Peyer's patch (tissue), 4 donors: Measurements from ENCODE around the gene SLC16A2. TPM values are rescaled to one million over a fixed set of nuclear protein-coding genes. Genes with fewer than 3 reads are reported as not detected.

ENCODE experiments used
- DNase-seq, 3 donors: peaks; one replicate each; pipeline ENCODE4 v3.0.0-alpha.2; 2017 to 2019
- H3K27ac ChIP-seq, 4 donors: fragments of 200-600 bp; sonication (generic); one replicate each; pipeline ENCODE4 v1.5.1; 2016 to 2019
- H3K27me3 ChIP-seq, 2 donors: fragments of 200-600 bp; sonication (generic); one replicate each; pipeline ENCODE4 v1.5.1; 2019
- H3K36me3 ChIP-seq, 3 donors: fragments of 200-600 bp; sonication (generic); one replicate each; pipeline ENCODE4 v1.5.1; 2016 to 2019
- H3K4me1 ChIP-seq, 4 donors: fragments of 200-600 bp; sonication (generic); one replicate each; pipeline ENCODE4 v1.5.1; 2016 to 2019
- H3K4me3 ChIP-seq, 4 donors: fragments of 200-600 bp; sonication (generic); 1 replicate in 3 of 4; 2 replicates in 1 of 4; pipeline ENCODE4 v1.5.1; 2016 to 2019; ENCODE audit warnings: mild to moderate bottlenecking in 1 of 4
- H3K9me3 ChIP-seq, 4 donors: fragments of 200-600 bp; sonication (generic); one replicate each; pipeline ENCODE4 v1.5.1; 2016 to 2019; ENCODE audit warnings: mild to moderate bottlenecking in 1 of 4
- POLR2A ChIP-seq, 2 donors: fragments of 450-650 bp; IDR thresholded peaks; one replicate each; pipeline ENCODE4 v1.5.1; 2017; ENCODE audit warnings: antibody characterized with exemption in 2 of 2, mild to moderate bottlenecking in 2 of 2, moderate library complexity in 2 of 2
- total RNA-seq, 4 donors: library from RNA; depleted of rRNA; stranded (reverse); fragments of >200 nt; gene quantifications; one replicate each; pipeline ENCODE4 v1.1.0, GENCODE V29; 2016
- TF ChIP-seq, protein P1 (sequence below), 6 experiments: fragments of 450-650 bp in 4 of 6; fragments of 200-600 bp in 2 of 6; sonication (generic) in 1 of 6; IDR thresholded peaks; one replicate each; pipeline ENCODE4 v1.5.1; 2017 to 2019; ENCODE audit warnings: antibody characterized with exemption in 6 of 6, mild to moderate bottlenecking in 3 of 6, moderate library complexity in 1 of 6

Gene SLC16A2
- total RNA-seq, 4 donors from 2014 or later = 0.18 to 2.5 (median 1.8) TPM

DNA sequence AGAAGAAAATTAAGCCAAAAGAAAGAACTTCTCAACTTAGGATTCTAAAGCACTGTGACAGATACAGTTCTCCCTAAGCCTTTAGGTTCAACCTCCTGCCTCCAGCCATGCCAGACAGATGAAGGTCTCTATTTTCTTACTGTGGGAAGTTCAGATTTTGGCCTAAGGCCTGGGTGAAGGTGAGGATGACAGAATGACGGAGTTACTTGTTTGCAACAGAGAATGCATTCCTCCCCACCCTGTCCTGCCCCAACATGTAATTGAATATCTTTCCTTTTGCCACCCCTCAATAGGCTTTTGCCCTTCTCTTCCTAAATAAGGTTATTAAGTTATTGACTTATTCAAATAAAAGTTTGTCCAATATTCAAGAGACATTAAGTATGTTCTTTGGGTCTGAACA is 25.6 kb downstream of the SLC16A2 start:
- H3K36me3 ChIP-seq = no peaks in the 10 kb centered on the region
- H3K27ac ChIP-seq = no peak overlapping the region
- no peak overlapping the region for H3K4me3 ChIP-seq
- no peak for TF ChIP-seq POLR2A (IDR thresholded peaks at IDR 0.05)
- TF ChIP-seq, protein P1, sequence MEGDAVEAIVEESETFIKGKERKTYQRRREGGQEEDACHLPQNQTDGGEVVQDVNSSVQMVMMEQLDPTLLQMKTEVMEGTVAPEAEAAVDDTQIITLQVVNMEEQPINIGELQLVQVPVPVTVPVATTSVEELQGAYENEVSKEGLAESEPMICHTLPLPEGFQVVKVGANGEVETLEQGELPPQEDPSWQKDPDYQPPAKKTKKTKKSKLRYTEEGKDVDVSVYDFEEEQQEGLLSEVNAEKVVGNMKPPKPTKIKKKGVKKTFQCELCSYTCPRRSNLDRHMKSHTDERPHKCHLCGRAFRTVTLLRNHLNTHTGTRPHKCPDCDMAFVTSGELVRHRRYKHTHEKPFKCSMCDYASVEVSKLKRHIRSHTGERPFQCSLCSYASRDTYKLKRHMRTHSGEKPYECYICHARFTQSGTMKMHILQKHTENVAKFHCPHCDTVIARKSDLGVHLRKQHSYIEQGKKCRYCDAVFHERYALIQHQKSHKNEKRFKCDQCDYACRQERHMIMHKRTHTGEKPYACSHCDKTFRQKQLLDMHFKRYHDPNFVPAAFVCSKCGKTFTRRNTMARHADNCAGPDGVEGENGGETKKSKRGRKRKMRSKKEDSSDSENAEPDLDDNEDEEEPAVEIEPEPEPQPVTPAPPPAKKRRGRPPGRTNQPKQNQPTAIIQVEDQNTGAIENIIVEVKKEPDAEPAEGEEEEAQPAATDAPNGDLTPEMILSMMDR (IDR thresholded peaks at IDR 0.05) = no peak
- H3K9me3 ChIP-seq = no peaks in the 10 kb centered on the region
- no peaks in the 10 kb centered on the region for H3K4me1 ChIP-seq
- no peak for DNase-seq
- no peaks in the 10 kb centered on the region for H3K27me3 ChIP-seq

DNA sequence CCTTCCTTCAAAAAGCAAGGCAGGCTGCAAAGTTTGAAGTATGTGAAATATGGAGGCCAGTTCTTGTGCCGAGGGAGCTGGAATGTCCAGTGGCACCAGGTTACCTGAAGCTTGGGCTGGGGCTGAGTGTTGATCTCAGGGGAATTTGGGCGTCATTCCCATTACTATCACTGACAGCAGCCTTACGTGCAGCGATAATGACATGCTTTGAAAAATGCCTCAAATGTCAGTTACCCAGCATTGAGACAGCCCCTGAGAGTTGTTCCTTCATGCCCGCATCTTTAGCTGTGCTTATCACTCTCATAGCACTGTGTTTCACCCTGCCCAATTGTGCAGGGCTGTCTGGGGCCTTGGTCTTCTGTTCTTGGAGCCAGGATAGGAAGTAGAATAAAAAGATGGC is 27.4 kb downstream of the SLC16A2 start:
- no peak overlapping the region for H3K27ac ChIP-seq
- no peaks in the 10 kb centered on the region for H3K9me3 ChIP-seq
- no peaks in the 10 kb centered on the region for H3K36me3 ChIP-seq
- H3K4me3 ChIP-seq = no peak overlapping the region
- no peaks in the 10 kb centered on the region for H3K27me3 ChIP-seq
- no peaks in the 10 kb centered on the region for H3K4me1 ChIP-seq
- no peak for DNase-seq
- TF ChIP-seq, protein P1 (IDR thresholded peaks at IDR 0.05) = no peak
- no peak for TF ChIP-seq POLR2A (IDR thresholded peaks at IDR 0.05)

DNA sequence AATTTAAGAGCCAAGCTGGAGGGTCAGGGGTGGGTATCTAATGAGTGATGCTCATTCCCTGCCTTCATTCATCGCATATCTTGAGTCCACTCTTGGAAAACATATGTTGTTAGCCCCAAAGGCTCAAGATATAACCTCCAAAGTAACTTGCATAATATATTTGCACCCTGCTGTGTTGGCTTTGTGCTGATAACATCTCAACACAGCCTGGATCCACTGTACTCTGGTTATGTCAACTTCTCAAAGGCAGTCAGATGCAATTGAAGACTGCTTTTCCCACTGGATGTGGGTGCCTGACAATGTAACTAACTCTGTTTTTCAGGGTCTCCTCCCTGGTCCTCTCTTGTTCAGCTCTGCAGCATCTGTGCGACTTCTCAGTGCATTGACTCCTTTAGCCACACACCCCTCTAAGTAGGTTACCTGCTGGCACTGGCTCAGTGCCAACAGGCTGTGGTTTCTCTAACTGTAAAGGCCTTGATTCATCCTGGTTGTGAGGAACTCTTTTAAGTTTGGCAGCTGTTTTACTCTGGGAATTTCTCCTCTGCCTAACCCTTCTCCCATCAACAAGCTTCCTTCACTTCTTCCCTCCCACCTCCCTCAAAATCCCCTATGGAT is 28.1 kb downstream of the SLC16A2 start:
- no peaks in the 10 kb centered on the region for H3K36me3 ChIP-seq
- no peaks in the 10 kb centered on the region for H3K27me3 ChIP-seq
- H3K9me3 ChIP-seq = no peaks in the 10 kb centered on the region
- no peak for DNase-seq
- TF ChIP-seq, protein P1 (IDR thresholded peaks at IDR 0.05) = no peak
- TF ChIP-seq POLR2A (IDR thresholded peaks at IDR 0.05) = no peak
- no peaks in the 10 kb centered on the region for H3K4me1 ChIP-seq
- no peak overlapping the region for H3K4me3 ChIP-seq
- H3K27ac ChIP-seq = no peak overlapping the region

DNA sequence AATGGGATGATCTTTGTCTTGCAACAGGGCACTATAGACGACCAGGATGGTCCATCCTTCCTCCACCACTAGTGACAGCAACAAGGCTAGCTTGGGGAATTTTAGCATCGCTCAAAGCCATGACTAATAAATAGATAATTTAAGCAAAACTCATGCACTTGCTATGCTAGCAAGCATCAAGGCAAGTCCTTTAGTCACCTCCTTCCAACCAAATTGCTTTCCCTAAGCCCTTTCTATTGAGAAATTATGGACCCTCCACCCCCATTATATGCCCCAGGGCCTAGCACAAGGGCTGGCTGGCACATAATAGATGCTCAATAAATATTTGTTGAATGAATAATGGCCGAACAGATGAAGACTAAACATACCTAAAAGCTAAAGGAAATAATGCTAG is 28.6 kb downstream of the SLC16A2 start:
- no peak overlapping the region for H3K27ac ChIP-seq
- H3K4me3 ChIP-seq = no peak overlapping the region
- TF ChIP-seq, protein P1 (IDR thresholded peaks at IDR 0.05) = no peak
- TF ChIP-seq POLR2A (IDR thresholded peaks at IDR 0.05) = no peak
- H3K36me3 ChIP-seq = no peaks in the 10 kb centered on the region
- no peaks in the 10 kb centered on the region for H3K9me3 ChIP-seq
- no peak for DNase-seq
- H3K4me1 ChIP-seq = no peaks in the 10 kb centered on the region
- no peaks in the 10 kb centered on the region for H3K27me3 ChIP-seq

DNA sequence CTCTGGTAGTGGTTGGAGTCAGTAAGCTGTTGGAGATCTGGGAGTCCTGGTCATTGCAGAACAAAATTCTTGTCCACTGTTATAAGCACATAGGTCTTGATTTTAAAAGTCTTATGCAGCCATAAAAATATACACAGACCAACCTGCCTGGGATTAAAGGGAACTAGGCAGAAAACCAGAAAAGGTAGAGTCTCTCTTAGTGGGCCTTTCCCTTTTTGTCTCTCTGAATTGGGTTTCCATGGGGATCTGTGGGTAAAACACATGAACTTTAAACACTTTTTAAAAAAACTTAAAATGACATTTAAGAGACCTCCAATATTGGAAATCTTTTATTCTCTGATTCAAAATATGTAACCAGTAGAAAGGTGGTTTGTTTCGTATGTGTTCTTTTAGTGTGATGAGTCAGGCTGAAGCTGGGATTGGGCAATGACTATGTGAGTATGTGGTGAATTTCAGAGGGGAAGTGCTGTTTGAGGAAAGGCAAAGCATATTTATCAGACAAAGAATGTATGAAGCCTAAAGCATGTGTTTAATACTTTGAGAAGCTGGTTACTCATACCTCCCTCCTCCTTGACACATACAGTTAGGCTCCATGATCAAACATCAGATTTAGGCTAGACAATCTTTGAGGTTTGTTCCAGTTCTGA is 29.6 kb downstream of the SLC16A2 start:
- Histone ChIP-seq H3K4me1 (no peaks in the 10 kb centered on the region), H3K9me3 (no peaks in the 10 kb centered on the region), H3K27me3 (no peaks in the 10 kb centered on the region), H3K36me3 (no peaks in the 10 kb centered on the region), H3K4me3 (no peak overlapping the region), H3K27ac (no peak overlapping the region)
- DNase-seq = no peak
- TF ChIP-seq POLR2A (IDR thresholded peaks at IDR 0.05) = no peak
- TF ChIP-seq, protein P1 (IDR thresholded peaks at IDR 0.05) = no peak
